GM12878 (cell line): ENCODE results near the gene NOVA1. TPM values are rescaled to one million over a fixed set of nuclear protein-coding genes. Genes with fewer than 3 reads are reported as not detected.

Experiments
- ATAC-seq: fragments of 200-7000 bp; cut with Tn5 transposase; 3 replicates; pipeline ENCODE4 v1.9.1; 2020; ENCODE audit warnings: mild to moderate bottlenecking, moderate library complexity
- BruUV-seq: library from RNA; stranded (reverse); fragments of 400-500 nt; replicated peaks from 2 replicates; lab custom pipeline; 2021; lab: Mats Ljungman, UMichigan
- CTCF ChIA-PET: fragments of 300-600 bp; sonication (Branson Sonifier 250); formaldehyde crosslinking; extraction: SDS; loops from one replicate; lab custom pipeline; 2021; ENCODE audit warnings: inconsistent platforms; lab: Yijun Ruan, JAX
- POLR2A ChIA-PET: fragments of 350-600 bp; formaldehyde crosslinking; extraction: SDS; loops from one replicate; lab custom pipeline; 2021; ENCODE audit warnings: inconsistent platforms; lab: Charles Lee
- RAD21 ChIA-PET: fragments of 300-600 bp; sonication (Branson Sonifier 250); formaldehyde crosslinking; loops from one replicate; lab custom pipeline; 2023; ENCODE audit warnings: antibody characterized with exemption; ENCODE audit not compliant: unreplicated experiment; lab: Charles Lee
- SMC1A ChIA-PET: fragments of 300-600 bp; sonication (Branson Sonifier 250); formaldehyde crosslinking; loops from one replicate; lab custom pipeline; 2023; ENCODE audit not compliant: unreplicated experiment, uncharacterized antibody; lab: Charles Lee
- DNase-seq: peaks from one replicate; pipeline ENCODE4 v3.0.0-alpha.2; 2011; ENCODE audit warnings: low read depth, low spot score
- FAIRE-seq: peaks from 3 replicates; lab custom pipeline; 2011; peaks lifted over from hg19 to GRCh38; lab: Jason Lieb, UNC
- H2AFZ ChIP-seq: 2 replicates; pipeline ENCODE4 v1.6.0; 2011; ENCODE audit warnings: low read depth, low read length, control low read depth; ENCODE audit not compliant: control insufficient read depth
- H3K27ac ChIP-seq: 2 replicates; pipeline ENCODE4 v1.5.1; 2011; ENCODE audit warnings: control low read depth; ENCODE audit not compliant: control insufficient read depth, insufficient read depth
- H3K27me3 ChIP-seq, 2 experiments: replicated peaks in 1 of 2; 2 replicates each; pipeline versions ENCODE4 v1.6.0 to v1.6.1; 2011; ENCODE audit warnings: low read length in 1 of 2; ENCODE audit not compliant: control insufficient read depth in 2 of 2, insufficient read depth in 2 of 2
- H3K36me3 ChIP-seq, 2 experiments: 2 replicates each; pipeline ENCODE4 v1.5.1; 2011; ENCODE audit warnings: low read length in 1 of 2; ENCODE audit not compliant: control insufficient read depth in 2 of 2, insufficient read depth in 2 of 2
- H3K4me1 ChIP-seq: 2 replicates; pipeline ENCODE4 v1.6.1; 2011; ENCODE audit warnings: mild to moderate bottlenecking, low read length, moderate library complexity, mixed read lengths; ENCODE audit not compliant: control insufficient read depth, insufficient read depth
- H3K4me2 ChIP-seq: 2 replicates; pipeline ENCODE4 v1.6.0; 2011; ENCODE audit warnings: control low read depth; ENCODE audit not compliant: control insufficient read depth, insufficient read depth
- H3K4me3 ChIP-seq: fragments of 200-600 bp; sonication (generic); 2 replicates; pipeline ENCODE4 v1.5.1; 2016
- H3K79me2 ChIP-seq: 2 replicates; pipeline ENCODE4 v1.6.0; 2011; ENCODE audit warnings: low read length; ENCODE audit not compliant: control insufficient read depth, insufficient read depth
- H3K9ac ChIP-seq: 2 replicates; pipeline ENCODE4 v1.8.0; 2011; ENCODE audit warnings: low read length, control low read depth, mixed read lengths; ENCODE audit not compliant: control insufficient read depth, insufficient read depth
- H3K9me3 ChIP-seq: replicated peaks from 3 replicates; pipeline ENCODE4 v1.5.1; 2011; ENCODE audit warnings: mild to moderate bottlenecking, low read length; ENCODE audit not compliant: control insufficient read depth, insufficient read depth
- H4K20me1 ChIP-seq: 2 replicates; pipeline ENCODE4 v1.6.0; 2011; ENCODE audit not compliant: control insufficient read depth, insufficient read depth
- CEBPZ ChIP-seq: fragments of 150-350 bp; IDR thresholded peaks from 2 replicates; pipeline ENCODE4 v1.6.1; 2016; ENCODE audit warnings: low read depth, low read length
- E2F8 ChIP-seq: fragments of 450-650 bp; IDR thresholded peaks from 2 replicates; pipeline ENCODE4 v1.6.1; 2018; ENCODE audit warnings: mild to moderate bottlenecking, low read depth, moderate library complexity; ENCODE audit not compliant: partially characterized antibody
- IRF3 ChIP-seq: fragments of 450-650 bp; IDR thresholded peaks from 2 replicates; pipeline ENCODE4 v1.6.1; 2014; ENCODE audit warnings: mild to moderate bottlenecking
- NRF1 ChIP-seq: conservative IDR thresholded peaks from 2 replicates; pipeline ENCODE4 v1.6.1; 2011; ENCODE audit warnings: mild to moderate bottlenecking, low read depth, low read length, improper control_type of control experiment
- SPI1 ChIP-seq: IDR thresholded peaks from 2 replicates; pipeline ENCODE4 v1.6.1; 2011; ENCODE audit warnings: low read depth, mild to moderate bottlenecking, low read length, moderate library complexity, borderline replicate concordance; ENCODE audit not compliant: insufficient read depth
- ZBTB11 ChIP-seq: fragments of 450-650 bp; formaldehyde crosslinking; IDR thresholded peaks from 2 replicates; pipeline ENCODE4 v1.5.0; 2022; ENCODE audit warnings: mild to moderate bottlenecking, missing genetic modification characterization
- ZBTB4 ChIP-seq: fragments of 450-650 bp; formaldehyde crosslinking; IDR thresholded peaks from 2 replicates; pipeline ENCODE4 v1.4.0; 2022; ENCODE audit warnings: mild to moderate bottlenecking, moderate library complexity
- WGBS: methylation state at CpG from one replicate; pipeline ENCODE4 v1.1.6; 2016; ENCODE audit warnings: low lambda C conversion rate; ENCODE audit not compliant: insufficient replicate concordance, insufficient coverage; ENCODE audit errors: missing lambda C conversion rate; 5-methylcytosine and 5-hydroxymethylcytosine counted together
- in situ Hi-C: fragments of 300-500 bp; cut with MboI; formaldehyde crosslinking; loops from 9 replicates; pipeline ENCODE4 v1.14.3; 2018; ENCODE audit warnings: mixed read lengths
- intact Hi-C: fragments of 100-400 bp; cut with micrococcal nuclease; formaldehyde crosslinking; loops from one replicate; pipeline ENCODE4 v1.14.2; 2022; ENCODE audit not compliant: unreplicated experiment
- polyA plus RNA-seq, 11 experiments: library from polyadenylated mRNA; depleted of rRNA in 4 of 11; unstranded in 6 of 11; stranded (reverse) in 5 of 11; fragments of >200 nt; fragmentation: Nextera tagmentation in 4 of 11; fragmentation: Illumina TruSeq in 1 of 11; extraction: Ambion mirVana in 4 of 11; extraction: Trizol in 1 of 11; gene quantifications; 1 replicate in 1 of 11; 2 replicates in 10 of 11; pipeline versions ENCODE4 v1.2.1 to v1.2.3, GENCODE V29; 2011 to 2016; ENCODE audit warnings: inconsistent platforms in 2 of 11, missing spikeins in 2 of 11, low read depth in 1 of 11
- total RNA-seq, 4 experiments: library from RNA; depleted of rRNA in 3 of 4; stranded (reverse); fragments of >200 nt in 3 of 4; fragmentation: Illumina TruSeq in 1 of 4; extraction: Trizol in 1 of 4; gene quantifications; 2 replicates each; pipeline versions ENCODE4 v1.2.1 to v1.2.3, GENCODE V29; 2013 to 2021

NOVA1 gene
- total and polyA plus RNA-seq, 10 of the 15 experiments (the other 5 are each of a cell fraction or from before 2014, with no cell fraction given), result 0.05 to 0.41 TPM; not detected in 8

GRCh38 chr14:26606729-26607312, 9.0 kb upstream of the NOVA1 start:
- FAIRE-seq (no peak), ATAC-seq (no peak), DNase-seq (no peak)
- H2AFZ ChIP-seq, result no peak overlapping the region
- no peaks in the 10 kb centered on the region for H3K79me2 ChIP-seq
- H3K9ac ChIP-seq, result no peak overlapping the region
- H4K20me1 ChIP-seq, result no peaks in the 10 kb centered on the region
- H3K4me1 ChIP-seq, result no peaks in the 10 kb centered on the region
- no peak overlapping the region for H3K27ac ChIP-seq
- no peaks in the 10 kb centered on the region for H3K36me3 ChIP-seq
- ChIA-PET RAD21 (no interaction called here), SMC1A (no interaction called here), POLR2A (no interaction called here), CTCF (no interaction called here)
- H3K4me2 ChIP-seq, result no peak overlapping the region
- no peaks in the 10 kb centered on the region for H3K27me3 ChIP-seq
- no peak overlapping the region for H3K4me3 ChIP-seq
- no TSS peak for BruUV-seq
- intact Hi-C loops (no loop called here), in situ Hi-C loops (no loop called here)
- H3K9me3 ChIP-seq, result no peaks in the 10 kb centered on the region
- WGBS, result 2% methylated on average over 3 of the region's 3 CpGs
- no peak for TF ChIP-seq ZBTB4 (CRISPR knock-in tag)
- no peak for TF ChIP-seq SPI1
- TF ChIP-seq IRF3, result no peak
- TF ChIP-seq NRF1, result no peak
- no peak for TF ChIP-seq ZBTB11 (CRISPR knock-in tag)
- no peak for TF ChIP-seq E2F8
- no peak for TF ChIP-seq CEBPZ
